Hepatocyte (in vitro differentiated cells): Measurements from ENCODE around the gene ADAMTS2. TPM values are rescaled to one million over a fixed set of nuclear protein-coding genes. Genes with fewer than 3 reads are reported as not detected.
A peak's percentile ranks its signal among the peaks of the same experiment; 100 is the strongest.

Source experiments
- DNase-seq: peaks from one replicate; pipeline ENCODE4 v3.0.0-alpha.2; 2016; ENCODE audit warnings: low spot score
- H2AFZ ChIP-seq: fragments of 200-600 bp; sonication (generic); 2 replicates; pipeline ENCODE4 v1.6.0; 2016; ENCODE audit warnings: antibody characterized with exemption, mild to moderate bottlenecking
- H3K27ac ChIP-seq: fragments of 200-600 bp; sonication (generic); 2 replicates; pipeline ENCODE4 v1.5.1; 2016; ENCODE audit warnings: mild to moderate bottlenecking
- H3K27me3 ChIP-seq: fragments of 200-600 bp; sonication (generic); 2 replicates; pipeline ENCODE4 v1.6.1; 2016
- H3K36me3 ChIP-seq: fragments of 200-600 bp; sonication (generic); replicated peaks from 2 replicates; pipeline ENCODE4 v1.5.1; 2016; ENCODE audit warnings: low read depth; ENCODE audit not compliant: insufficient read depth
- H3K4me1 ChIP-seq: fragments of 200-600 bp; sonication (generic); 2 replicates; pipeline ENCODE4 v1.5.1; 2016; ENCODE audit warnings: mild to moderate bottlenecking, moderate library complexity; ENCODE audit not compliant: insufficient read depth
- H3K4me2 ChIP-seq: fragments of 200-600 bp; sonication (generic); 2 replicates; pipeline ENCODE4 v1.6.0; 2016
- H3K4me3 ChIP-seq: fragments of 200-600 bp; sonication (generic); 2 replicates; pipeline ENCODE4 v1.5.1; 2016; ENCODE audit warnings: mild to moderate bottlenecking
- H3K79me2 ChIP-seq: fragments of 200-600 bp; sonication (generic); 2 replicates; pipeline ENCODE4 v1.6.0; 2017; ENCODE audit warnings: mild to moderate bottlenecking
- H3K9me2 ChIP-seq: fragments of 200-600 bp; sonication (generic); replicated peaks from 2 replicates; pipeline ENCODE4 v1.6.0; 2017; ENCODE audit warnings: mild to moderate bottlenecking; ENCODE audit not compliant: insufficient read depth
- H3K9me3 ChIP-seq: fragments of 200-600 bp; sonication (generic); 2 replicates; pipeline ENCODE4 v1.5.1; 2016; ENCODE audit warnings: low read depth, mild to moderate bottlenecking
- H4K20me1 ChIP-seq: fragments of 200-600 bp; sonication (generic); 2 replicates; pipeline ENCODE4 v1.6.0; 2016; ENCODE audit warnings: mild to moderate bottlenecking; ENCODE audit not compliant: insufficient read depth, poor library complexity, severe bottlenecking
- EZH2 ChIP-seq: fragments of 200-600 bp; sonication (generic); IDR thresholded peaks from 2 replicates; pipeline ENCODE4 v1.6.1; 2016; ENCODE audit warnings: antibody characterized with exemption, mild to moderate bottlenecking, borderline replicate concordance
- EZH2phosphoT487 ChIP-seq: fragments of 200-600 bp; sonication (generic); IDR thresholded peaks from one replicate; pipeline ENCODE4 v1.6.1; 2018; ENCODE audit warnings: antibody characterized with exemption, mild to moderate bottlenecking, low read depth, moderate library complexity; ENCODE audit not compliant: unreplicated experiment, severe bottlenecking
- WGBS: methylation state at CpG from one replicate; pipeline ENCODE4 v1.1.6; 2016; ENCODE audit warnings: low lambda C conversion rate; ENCODE audit errors: missing lambda C conversion rate; 5-methylcytosine and 5-hydroxymethylcytosine counted together
- polyA plus RNA-seq: library from polyadenylated mRNA; unstranded; fragments of >200 nt; fragmentation: Nextera tagmentation; extraction: Ambion mirVana; gene quantifications from 2 replicates; pipeline ENCODE4 v1.2.1, GENCODE V29; 2016
- total RNA-seq: library from RNA; depleted of rRNA; stranded (reverse); fragments of >200 nt; gene quantifications from 2 replicates; pipeline ENCODE4 v1.2.3, GENCODE V29; 2014
- TF ChIP-seq, protein P1 (sequence below): fragments of 200-600 bp; sonication (generic); IDR thresholded peaks from 2 replicates; pipeline ENCODE4 v1.5.1; 2016; ENCODE audit warnings: antibody characterized with exemption, mild to moderate bottlenecking; ENCODE audit not compliant: poor library complexity

Gene ADAMTS2
- total and polyA plus RNA-seq, 2 experiments from 2014 or later: 55.4 to 78.8 TPM

DNA sequence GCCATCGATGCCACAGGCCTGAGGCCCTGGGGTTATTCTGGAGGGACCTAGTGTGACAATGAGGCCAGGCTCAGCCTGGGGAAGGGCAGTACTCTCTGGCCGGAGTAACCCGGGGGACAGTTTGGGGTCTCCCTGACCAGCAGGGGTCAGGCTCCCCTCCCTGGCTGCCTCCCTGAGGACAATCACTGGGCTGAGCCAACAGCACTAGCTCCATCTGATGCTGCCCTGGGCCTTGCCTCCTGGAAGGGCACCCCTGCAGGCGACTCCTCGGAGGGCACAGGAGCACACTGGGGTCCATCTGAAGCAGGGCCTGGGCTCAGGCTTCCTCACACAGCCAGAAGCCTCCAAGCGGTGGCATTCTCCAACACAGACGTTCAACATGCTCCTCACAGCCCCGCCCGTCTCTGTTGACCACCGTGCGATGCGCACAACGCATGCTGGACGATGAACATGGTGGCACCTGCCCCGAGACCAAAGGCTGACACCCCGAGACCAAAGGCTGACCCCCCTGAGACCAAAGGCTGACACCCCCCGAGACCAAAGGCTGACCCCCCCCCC is 68.3 kb downstream of the ADAMTS2 start:
- WGBS: 86% methylated on average over 10 of the region's 17 CpGs
- no peaks in the 10 kb centered on the region for H3K9me2 ChIP-seq
- H3K79me2 ChIP-seq: peaks cover 7% of the 10 kb centered on the region
- no peaks in the 10 kb centered on the region for H3K9me3 ChIP-seq
- no peak for DNase-seq
- no peaks in the 10 kb centered on the region for H4K20me1 ChIP-seq
- no peak overlapping the region for H3K4me2 ChIP-seq
- no peak for TF ChIP-seq EZH2phosphoT487
- no peak for TF ChIP-seq EZH2
- TF ChIP-seq, protein P1, sequence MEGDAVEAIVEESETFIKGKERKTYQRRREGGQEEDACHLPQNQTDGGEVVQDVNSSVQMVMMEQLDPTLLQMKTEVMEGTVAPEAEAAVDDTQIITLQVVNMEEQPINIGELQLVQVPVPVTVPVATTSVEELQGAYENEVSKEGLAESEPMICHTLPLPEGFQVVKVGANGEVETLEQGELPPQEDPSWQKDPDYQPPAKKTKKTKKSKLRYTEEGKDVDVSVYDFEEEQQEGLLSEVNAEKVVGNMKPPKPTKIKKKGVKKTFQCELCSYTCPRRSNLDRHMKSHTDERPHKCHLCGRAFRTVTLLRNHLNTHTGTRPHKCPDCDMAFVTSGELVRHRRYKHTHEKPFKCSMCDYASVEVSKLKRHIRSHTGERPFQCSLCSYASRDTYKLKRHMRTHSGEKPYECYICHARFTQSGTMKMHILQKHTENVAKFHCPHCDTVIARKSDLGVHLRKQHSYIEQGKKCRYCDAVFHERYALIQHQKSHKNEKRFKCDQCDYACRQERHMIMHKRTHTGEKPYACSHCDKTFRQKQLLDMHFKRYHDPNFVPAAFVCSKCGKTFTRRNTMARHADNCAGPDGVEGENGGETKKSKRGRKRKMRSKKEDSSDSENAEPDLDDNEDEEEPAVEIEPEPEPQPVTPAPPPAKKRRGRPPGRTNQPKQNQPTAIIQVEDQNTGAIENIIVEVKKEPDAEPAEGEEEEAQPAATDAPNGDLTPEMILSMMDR: peak; percentile 4
- no peak overlapping the region for H2AFZ ChIP-seq
- peak overlapping the region; percentile 68 for H3K27ac ChIP-seq
- peaks cover 9% of the 10 kb centered on the region for H3K4me1 ChIP-seq
- no peak overlapping the region for H3K4me3 ChIP-seq
- H3K36me3 ChIP-seq: no peaks in the 10 kb centered on the region
- H3K27me3 ChIP-seq: no peaks in the 10 kb centered on the region

DNA sequence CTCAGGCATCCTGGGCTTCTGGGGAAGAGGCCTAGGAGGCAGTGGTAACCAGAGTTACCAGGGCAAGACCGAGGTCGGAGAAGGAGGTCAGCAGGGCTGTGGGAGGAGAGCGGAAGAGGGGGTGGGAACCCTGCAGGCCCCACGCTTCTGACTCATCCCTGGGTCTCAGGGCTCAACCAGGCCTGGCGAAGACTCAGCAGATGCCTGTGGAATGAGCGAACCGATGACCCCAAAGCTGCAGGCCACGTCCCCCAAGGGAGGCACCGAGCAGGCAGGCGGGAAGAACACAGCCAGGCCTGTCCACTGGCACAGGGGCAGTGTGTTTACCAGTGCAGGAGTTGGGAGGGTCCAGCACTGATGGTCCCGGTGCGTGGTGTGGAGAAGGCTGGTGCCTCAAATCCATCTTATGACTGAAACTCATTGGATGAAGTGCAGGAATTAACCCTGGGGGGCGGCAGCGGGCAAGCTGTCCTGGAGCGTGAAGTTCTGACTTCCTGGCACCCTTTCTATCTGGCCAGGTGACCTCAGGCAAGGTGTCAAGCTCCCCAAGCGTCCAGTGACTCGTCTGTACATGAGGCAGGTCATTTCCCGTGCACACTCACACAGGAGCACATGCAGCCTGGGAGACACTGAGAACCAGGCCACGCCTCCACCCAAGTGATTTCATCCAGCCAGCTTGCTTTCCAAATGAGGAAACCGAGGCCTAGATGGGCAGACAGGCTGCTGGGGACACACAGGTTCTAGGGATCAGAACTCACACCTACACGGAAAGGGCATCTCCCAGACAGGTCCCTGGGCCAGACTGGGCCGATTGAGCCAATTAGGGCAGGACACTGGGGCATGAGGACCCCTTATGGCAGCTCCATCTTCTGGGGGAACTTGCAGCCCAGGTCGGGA is 69.1 kb downstream of the ADAMTS2 start:
- Histone ChIP-seq H4K20me1 (no peaks in the 10 kb centered on the region), H3K4me2 (no peak overlapping the region), H2AFZ (no peak overlapping the region), H3K4me1 (peaks cover 15% of the 10 kb centered on the region), H3K27ac (peak overlapping the region; percentile 85), H3K27me3 (no peaks in the 10 kb centered on the region), H3K36me3 (no peaks in the 10 kb centered on the region), H3K4me3 (no peak overlapping the region), H3K9me2 (no peaks in the 10 kb centered on the region), H3K9me3 (no peaks in the 10 kb centered on the region), H3K79me2 (peaks cover 5% of the 10 kb centered on the region)
- DNase-seq: peak; percentile 74
- TF ChIP-seq EZH2phosphoT487: no peak
- TF ChIP-seq, protein P1: no peak
- no peak for TF ChIP-seq EZH2
- 83% methylated on average over 23 of the region's 23 CpGs for WGBS

DNA sequence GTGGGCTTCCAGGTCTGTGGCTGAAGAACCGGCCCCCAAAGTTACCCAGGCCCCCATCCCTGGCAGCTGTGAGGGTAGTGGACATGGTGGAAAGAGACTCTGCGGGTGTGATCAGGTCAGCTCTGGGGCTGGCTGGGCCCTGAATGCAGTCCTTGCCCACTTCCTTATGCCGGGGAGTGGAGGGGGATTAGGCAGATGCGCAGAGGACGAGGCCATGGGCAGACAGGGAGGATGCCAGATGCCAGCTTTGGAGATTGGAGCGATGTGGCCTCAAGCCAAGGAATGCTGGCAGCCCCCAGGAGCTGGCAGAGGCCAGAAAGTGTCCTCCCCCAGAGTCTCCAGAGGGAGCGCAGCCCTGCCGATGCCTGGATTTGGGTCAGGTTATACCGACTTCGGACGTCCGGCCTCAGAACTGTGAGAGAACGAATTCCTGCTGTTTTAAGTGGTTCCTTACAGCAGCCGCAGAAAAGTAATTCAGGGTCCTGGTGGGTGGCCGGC is 69.8 kb downstream of the ADAMTS2 start:
- WGBS: 96% methylated on average over 15 of the region's 15 CpGs
- no peak overlapping the region for H3K4me3 ChIP-seq
- TF ChIP-seq EZH2phosphoT487 (no peak), EZH2 (no peak)
- TF ChIP-seq, protein P1: no peak
- H3K36me3 ChIP-seq: no peaks in the 10 kb centered on the region
- H3K27me3 ChIP-seq: no peaks in the 10 kb centered on the region
- H4K20me1 ChIP-seq: no peaks in the 10 kb centered on the region
- H3K79me2 ChIP-seq: peaks cover 2% of the 10 kb centered on the region
- no peaks in the 10 kb centered on the region for H3K9me3 ChIP-seq
- H3K4me2 ChIP-seq: no peak overlapping the region
- DNase-seq: no peak
- peaks cover 22% of the 10 kb centered on the region for H3K4me1 ChIP-seq
- peak overlapping the region; percentile 85 for H3K27ac ChIP-seq
- H2AFZ ChIP-seq: no peak overlapping the region
- no peaks in the 10 kb centered on the region for H3K9me2 ChIP-seq
